ENCODE data around the gene TNC.

TNC gene

DNA sequence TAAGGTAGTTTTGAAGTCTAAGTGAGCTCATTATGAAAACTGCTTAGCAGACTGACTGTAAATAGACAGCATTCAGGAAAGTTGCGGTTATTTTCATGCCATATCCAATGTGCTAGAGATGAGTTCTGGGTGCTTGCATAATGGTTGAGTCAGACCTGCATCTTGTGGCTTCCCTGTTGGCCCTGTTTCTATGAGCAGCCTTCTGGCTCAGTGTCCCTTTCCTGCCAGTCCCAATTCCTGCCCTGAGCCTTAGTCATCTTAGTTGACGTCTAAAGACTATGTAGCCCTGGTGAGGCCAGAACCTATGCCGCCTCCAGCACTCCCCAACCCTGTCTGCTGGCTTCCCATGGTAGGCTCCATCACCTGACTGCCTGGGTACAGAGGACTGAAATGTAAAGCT is 111.3 kb downstream of the TNC start:
- DNase-seq: no peak

DNA sequence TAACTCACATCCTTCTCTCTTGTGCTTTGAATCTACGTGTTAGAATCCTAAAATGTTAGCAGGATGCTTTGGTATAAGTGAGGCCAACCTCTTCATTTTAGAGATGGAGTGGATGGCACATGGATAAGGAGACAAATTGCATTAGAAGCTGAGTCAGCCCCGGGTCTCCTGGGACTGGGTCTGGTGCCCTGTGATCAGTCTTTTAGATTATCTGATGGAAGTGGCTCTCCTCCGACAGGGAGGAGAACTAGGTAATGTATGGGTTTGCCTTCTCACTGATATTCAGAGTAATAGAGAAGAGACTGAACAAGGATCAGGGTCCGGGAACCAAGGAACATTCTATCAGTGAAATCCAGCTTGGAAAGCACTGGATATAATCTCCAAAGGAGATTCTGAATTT is 112.6 kb downstream of the TNC start:
- no peak for DNase-seq

- no peak for DNase-seq
These were observed 113.4 kb downstream of the TNC start for GRCh38 chr9:115004545-115004944.

GRCh38 chr9:115002371-115003120 is 115.4 kb downstream of the TNC start:
- DNase-seq: no peak

DNA sequence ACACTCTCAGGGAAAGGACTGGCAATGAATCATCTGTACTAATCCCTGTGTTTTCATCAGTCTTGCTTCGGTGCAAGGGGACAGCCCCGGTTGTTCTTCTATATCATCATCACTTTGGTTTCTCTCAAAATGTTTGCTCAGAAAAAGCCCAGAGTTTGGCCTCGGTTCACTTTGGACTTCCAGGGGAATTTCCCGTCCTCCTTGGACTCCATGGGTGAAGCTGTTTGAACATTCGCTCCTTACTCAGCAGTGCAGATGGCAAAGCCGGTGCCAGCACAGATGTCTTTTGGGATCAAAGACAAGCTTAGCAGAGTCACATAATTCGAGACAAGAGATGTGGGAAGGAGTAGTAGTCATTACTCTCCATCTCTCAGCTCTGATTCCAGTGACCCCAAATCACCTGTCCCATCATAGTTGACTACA is 117.7 kb downstream of the TNC start:
- DNase-seq: no peak

DNA sequence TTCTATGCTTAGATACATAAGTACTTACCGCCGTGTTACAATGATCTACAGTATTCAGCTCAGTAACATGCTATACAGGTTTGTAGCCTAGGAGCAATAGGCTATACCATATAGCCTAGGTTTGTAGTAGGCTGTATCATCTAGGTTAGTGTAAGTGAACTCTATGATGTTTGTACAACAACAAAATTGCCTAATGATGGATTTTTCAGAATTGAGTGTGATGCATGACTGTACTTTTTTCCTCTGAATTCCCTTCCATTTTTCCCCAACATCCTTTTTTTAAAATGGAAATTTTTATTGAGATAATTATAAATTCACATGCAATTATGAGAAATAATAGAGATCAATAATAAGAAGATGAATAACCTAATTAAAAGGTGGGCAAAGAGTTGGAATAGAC is 119.6 kb downstream of the TNC start:
- no peak for DNase-seq

DNA sequence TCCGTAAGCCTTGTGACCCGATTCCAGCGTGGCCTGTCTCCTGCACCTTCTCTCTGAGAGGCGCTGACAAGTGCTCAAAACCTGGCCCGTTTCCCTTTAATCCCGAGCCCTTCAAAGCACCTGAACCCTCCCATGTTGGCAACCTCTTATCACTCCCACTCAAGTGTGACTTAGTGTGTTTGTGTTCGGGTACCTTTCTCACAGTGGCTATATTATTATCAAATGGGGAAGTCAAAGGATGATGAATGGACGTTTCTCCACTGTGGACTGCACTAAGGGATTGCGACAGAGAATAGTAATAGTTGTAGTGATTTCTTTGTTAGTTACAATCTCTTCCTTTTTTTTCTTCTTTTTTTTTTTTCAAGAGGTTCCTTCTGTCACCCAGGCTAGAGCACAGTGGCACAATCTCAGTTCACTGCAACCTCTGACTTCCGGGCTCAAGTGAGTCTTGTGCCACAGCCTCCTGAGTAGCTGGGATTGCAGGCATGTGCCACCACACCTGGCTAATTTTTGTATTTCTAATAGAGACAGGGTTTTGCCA is 122.2 kb downstream of the TNC start:
- DNase-seq: peak; percentile 13

DNA sequence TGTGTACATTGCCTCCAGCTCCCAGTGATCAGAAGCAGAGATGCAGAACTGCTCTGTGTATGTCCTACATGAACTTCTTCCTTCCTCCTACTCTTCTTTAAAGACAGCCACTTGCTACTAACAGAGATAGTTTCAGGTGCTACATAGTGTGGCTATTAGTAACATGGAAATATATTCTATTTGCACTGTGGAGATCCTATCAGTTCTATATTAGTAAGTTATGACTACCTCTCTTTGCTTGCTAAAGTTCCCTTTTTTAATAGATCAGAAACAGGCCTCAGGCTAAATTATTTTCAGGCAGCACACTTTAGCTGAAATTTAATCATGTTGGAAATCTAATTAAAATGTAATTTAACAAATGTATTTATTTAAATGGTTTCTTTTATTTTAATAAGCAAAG is 123.2 kb downstream of the TNC start:
- no peak for DNase-seq

- no peak for DNase-seq
These were observed 126.1 kb downstream of the TNC start for GRCh38 chr9:114991861-114992260.

DNA sequence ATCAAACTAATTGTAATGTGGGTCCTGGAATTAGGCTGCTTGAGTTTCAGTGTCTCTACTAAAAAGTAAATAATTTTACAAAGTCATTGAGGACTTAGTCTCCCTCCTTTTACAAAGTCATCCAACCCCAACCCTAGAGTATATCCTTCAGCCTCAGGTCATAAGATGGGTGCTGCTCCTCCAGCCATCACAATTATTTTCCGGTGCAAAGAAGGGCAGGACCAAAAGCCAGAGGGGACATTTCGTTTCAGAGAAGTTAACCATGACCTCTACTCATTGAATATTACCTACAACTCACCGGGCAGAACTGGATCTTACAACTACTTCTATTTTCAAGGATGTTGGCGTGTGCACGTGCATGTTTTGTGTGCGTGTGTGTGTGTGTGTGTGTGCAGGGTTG is 127.1 kb downstream of the TNC start:
- DNase-seq: no peak

DNA sequence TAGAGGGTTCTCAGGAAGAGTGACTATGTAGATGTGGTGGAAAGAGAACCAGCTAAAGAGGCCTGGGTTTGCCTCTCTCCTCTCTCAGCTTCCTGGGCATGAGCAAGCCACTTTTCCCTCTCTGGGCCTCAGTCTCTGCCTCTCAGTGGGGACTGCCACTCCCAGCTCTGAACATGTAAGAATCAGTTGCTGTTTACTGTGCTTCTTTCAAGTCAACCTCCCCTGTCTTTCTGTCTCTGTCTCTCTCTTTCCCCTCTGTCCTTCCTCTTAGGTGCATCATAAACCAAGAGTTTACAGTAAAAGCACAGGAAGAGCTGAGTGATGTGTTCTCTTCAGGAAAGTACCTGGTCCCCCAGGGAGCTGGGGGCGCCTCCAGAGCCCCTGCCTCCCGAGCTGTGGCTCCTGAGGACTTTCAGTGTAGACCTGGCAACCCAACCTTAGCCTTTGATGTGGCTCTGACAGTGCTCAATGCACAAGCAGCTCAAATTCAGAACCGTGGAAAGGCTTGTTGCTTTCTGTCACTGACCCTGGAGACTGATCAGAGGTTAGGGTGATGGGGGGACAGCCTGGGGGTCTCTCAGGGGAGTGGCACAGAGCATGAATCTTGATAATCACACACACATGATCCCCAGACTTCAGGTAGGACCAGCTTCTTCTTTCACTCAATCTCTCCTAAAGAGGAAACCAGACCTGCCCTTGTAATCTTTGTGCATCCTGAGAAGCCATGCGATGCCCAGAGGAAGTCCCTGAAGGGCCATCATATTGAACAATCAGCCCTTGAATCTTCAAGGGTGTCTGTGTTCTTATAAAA is 128.2 kb downstream of the TNC start:
- no peak for DNase-seq

GRCh38 chr9:114988962-114989599 is 128.9 kb downstream of the TNC start:
- no peak for DNase-seq

DNA sequence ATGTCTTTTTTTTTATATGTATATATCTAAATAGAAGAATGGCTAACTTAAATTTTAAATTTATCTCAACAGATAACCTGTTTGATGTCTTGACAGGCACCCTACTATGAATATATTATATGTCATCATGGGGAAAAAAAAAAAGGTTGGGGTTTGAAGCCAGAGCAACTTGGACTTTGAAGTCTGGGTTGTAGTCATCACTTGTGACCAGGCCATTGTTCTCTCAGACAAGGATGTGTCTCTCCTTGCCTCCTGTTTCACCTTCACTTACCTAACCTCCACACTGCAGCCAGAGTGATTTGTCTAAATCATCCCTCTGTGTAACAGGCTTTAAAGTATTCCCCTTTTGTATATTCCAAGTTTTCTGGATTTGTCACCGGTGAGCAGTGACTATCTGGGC is 130.8 kb downstream of the TNC start:
- DNase-seq: no peak

DNA sequence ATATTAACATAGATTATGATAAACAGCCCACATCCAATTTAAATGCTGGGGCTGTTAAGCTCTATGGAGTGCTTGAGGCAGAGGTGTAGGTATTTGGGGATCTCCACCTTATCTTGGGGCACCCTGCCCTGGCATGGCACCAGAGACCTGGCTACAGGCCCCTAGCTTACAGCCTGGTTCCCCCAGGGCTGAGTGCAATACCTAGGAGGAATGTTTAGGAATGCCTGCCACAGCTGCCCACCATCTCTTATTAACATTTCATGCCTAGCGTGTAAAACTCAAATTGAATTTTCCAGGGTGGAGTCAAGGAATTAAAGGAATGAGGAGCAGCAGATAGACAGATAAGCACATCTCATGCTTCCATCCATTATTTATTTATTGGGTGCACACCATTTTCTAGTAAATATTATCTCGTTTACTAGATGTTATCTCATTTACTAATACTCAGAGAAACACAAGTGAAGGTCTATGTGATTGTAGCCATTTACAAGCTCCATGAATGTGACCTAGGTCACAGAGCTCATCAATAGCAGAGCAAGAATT is 131.9 kb downstream of the TNC start:
- no peak for DNase-seq

DNA sequence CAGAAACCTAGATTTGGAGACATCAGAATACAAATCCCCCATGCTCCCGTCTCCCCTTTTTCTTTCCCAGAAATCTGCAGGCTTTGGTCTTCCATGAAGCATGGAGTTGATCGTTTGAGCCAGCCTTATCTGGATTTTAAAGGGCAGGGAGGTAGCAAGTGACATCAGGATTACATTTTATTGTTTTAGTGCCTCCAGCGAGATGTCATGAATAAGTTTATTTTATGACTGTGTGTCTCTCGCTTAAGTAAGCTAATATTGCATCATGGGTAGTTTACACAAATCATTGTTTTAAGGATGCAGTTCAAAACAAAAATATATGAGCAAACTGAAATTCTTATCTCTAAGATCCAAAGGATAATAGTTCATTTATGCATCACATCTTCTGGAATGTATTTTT is 136.9 kb downstream of the TNC start:
- no peak for DNase-seq

DNA sequence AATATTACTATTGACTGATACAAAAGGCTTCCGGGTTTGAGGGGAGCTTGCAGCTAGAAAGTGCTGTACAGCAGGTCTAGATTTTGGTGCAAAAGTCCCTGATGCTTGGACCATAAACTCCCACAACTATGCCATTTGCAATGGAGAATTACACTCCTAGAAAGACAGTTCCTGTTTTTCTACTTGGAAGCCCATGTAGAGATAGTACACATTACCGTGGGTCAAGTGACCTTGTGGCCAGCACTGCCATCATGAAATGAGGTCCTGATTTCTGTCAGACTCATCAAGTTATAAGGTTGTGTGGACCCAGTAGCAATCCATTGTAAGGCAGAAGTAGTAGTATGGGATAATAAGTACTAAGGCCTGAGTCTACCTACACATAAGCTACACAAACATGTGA is 144.7 kb downstream of the TNC start:
- no peak for DNase-seq

- DNase-seq: no peak
These were observed 145.3 kb downstream of the TNC start for GRCh38 chr9:114972510-114973136.
